Renal cortex interstitium (tissue), 11 donors: ENCODE measurements around the gene CCL24. TPM values are rescaled to one million over a fixed set of nuclear protein-coding genes. Genes with fewer than 3 reads are reported as not detected.
"Not testable (repeated sequence)": the region's sequence is repeated elsewhere in the genome, so short reads cannot be mapped to it uniquely, and the experiment has no call there.

Experiments used
- DNase-seq, 11 donors: peaks; one replicate each; pipeline ENCODE4 v3.0.0-alpha.2; 2013; ENCODE audit warnings: low read depth in 9 of 11, low spot score in 4 of 11; ENCODE audit errors: extremely low read depth in 1 of 11
- polyA plus RNA-seq, 3 donors: library from polyadenylated mRNA; unstranded; fragments of 120-200 nt; gene quantifications; one replicate each; pipeline ENCODE4 v1.2.1, GENCODE V29; 2013; ENCODE audit not compliant: insufficient read length in 3 of 3

The CCL24 gene
- polyA plus RNA-seq, 3 donors: not detected

DNA sequence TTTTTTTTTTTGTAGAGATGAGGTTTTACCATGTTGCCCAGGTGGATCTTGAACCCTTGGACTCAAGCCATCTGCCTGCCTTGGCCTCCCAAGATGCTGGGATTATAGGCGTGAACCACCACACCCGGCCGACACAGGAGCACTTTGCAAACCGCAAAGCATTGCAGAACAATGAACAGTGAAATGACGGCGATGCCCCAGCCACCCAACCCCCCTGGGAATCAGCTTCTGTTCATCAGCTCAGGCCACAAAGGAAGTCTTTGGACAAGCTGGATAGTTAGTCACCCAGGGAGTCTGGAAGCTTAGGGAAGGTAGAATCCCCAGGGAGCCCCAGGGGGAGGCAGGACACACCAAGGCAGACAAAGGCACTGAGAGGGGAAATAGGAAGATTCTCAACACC, 16.1 kb upstream of the CCL24 start:
- DNase-seq: not testable (repeated sequence)

DNA sequence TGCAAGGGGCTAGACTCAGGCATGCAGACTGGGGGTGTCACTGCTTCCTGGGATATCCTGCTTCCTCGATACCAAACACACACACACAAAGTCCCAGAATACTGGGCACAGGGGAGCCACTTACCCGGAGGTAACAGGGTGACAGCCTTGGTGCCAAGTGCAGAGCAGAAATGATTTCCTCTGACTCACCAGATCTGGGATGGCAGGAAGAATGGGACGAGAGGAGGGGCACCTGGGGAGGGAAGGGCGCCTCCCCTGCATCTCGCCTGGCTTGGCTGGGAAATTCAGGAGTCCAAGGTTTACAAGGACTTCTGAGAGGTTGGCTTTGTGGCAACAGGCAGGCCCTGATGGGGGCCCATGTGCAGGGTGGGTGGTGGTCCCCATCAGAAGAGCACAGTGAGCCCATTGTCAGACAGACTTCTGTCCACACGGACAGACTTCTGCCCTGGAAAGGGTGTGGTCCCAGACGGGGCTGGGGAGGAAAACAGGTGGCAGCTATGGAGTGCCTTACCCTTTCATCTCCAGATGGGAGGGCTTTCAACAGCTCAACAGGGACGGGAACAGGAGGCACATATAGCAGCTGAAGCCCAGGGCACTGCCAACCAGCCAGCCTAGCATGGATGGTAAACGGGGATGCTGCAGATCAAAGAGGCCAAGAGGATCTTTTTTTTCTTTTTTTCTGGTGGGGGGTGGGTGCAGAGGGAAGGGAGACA, 9.7 kb upstream of the CCL24 start:
- no peak for DNase-seq

DNA sequence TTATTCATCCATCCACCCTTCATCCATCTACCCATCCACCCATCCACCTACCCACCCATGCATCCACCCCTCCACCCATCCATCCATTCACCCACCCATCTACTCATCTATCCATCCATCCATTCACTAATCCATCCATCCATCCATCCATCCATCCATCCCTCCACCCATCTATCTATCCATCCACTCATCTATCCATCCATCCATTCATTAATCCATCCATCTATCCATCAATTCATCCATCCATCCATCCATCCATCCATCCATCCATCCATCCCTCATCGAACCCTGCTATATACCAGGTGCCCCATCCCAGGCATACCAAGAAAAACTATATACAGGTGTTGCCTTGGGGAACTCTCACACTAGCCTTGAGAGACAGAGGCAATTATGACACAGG, 7.1 kb upstream of the CCL24 start:
- no peak for DNase-seq

DNA sequence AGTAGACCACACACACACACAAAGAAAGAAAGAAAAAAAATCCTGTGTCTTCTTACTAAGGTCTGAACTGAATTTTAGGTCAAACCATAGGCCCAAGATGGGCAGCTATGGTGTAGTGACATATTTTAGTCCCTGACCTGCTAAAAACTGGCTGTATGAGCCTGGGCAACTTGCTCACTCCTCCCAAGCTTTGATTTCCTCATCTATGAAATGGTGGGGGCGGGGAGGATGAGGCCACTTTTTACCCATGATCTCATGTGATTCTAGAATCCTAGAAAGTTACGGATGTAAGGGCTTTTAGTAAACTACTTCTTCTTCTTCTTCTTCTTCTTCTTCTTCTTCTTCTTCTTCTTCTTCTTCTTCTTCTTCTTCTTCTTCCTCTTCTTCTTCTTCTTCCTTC, 6.1 kb upstream of the CCL24 start:
- DNase-seq: no peak

DNA sequence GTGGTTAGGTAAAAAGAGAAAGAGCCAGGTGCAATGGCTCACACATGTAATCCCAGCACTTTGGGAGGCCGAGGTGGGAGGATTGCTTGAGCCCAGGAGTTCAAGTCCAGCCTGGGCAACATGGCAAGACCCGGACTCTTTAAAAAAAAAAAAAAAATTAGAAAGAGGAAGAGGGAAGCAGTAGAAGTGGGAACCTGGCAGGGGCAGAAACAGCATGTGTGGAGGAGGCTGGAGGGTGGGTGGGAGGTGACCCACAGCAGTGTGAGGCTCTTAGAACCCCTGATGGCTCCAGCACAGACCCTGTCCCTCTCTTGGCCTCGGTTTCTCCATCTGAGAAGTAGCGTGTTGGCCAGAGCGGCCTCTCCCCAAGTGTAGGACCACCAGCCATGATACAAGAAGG, 4.9 kb upstream of the CCL24 start:
- no peak for DNase-seq

DNA sequence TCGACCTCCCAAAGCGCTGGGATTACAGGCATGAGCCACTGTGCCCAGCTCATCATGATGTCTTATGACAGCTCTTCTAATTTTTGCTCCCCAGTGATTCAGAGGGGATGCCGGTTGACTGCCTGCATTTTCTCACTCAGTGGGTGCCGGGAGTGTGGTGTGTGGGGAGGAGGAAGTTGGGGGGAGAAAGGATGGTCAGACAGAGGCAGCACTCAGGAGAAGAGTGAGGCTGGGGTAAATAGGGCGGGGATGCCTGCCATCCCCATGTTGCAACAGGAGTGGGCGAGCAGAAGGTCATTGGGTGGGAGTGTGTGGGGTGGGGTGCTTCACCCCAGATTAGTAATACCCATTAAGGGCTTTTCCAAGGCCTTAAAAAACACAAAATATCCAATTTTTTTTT, 3.5 kb upstream of the CCL24 start:
- no peak for DNase-seq

DNA sequence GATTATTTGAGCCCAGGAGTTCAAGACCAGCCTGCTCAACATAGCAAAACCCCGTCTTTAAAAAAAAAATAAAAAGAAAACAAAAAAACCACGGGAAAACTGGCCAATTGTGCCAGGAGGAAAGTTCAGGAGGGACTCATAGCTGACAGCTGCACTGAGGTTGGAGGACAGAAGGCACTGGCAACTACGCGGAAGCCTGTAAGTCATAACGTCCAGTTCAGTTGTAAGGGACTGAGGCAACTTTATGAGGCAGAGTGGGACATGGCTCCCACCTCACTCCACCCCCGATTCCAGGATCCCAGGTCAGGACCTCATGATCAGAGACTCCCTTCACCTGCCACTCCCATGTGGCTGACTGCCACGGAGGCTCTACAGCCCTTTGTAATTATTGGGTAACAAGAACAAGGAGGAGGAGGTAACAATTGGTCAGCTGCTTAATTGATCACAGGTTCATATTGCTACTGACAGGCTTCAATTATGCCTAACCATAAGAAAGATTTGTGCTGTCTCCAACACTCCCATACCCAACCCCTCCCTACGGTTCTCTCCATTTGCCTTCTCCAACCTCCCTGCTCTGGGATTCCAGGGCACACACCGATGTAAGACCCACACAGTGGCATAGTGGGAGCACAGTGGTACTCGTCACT, 1.9 kb upstream of the CCL24 start:
- no peak for DNase-seq

DNA sequence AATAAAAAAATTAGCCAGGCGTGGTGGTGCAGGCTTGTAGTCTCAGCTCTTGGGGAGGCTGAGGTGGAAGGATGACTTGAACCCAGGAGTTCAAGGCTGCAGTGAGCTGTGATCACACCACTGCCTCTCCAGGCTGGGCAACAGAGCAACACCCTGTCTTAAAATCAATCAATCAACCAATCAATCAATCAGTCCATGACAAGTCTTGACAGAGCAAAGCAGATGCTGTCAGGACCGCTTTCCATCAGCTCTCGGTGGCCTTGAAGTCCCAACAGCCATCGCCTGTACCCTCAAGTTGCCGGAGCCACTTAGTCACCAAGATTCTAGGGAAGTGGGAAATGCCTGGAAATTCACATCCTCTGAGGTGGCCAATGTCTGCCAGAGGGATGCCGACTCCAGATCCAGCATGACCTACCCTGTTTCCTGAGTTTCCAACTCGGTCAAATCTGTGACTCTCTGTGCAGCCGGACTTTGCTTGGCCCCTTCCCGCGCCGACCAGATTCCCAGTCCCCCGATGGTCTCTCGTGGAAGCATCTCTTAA, 871 bp upstream of the CCL24 start:
- DNase-seq: no peak

DNA sequence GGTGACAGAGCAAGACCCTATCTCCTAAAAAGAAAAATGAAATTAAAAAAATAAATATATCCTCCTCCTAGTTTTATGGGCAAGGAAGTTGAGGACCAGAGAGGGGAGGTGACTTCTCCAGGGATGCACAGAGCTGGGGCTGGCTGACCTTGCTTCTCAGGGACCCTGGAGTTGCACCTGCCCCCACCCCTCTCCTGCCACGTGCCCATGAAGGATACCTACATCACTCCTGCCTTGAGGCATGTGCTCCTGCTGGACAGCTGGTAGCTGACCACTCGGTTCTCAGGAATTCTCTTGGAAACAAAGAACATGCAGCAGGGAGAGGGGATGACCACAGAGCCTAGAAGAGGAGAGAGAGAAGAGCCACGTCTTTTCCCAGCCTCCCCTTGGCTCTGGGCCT, 522 bp downstream of the CCL24 start:
- DNase-seq: no peak

DNA sequence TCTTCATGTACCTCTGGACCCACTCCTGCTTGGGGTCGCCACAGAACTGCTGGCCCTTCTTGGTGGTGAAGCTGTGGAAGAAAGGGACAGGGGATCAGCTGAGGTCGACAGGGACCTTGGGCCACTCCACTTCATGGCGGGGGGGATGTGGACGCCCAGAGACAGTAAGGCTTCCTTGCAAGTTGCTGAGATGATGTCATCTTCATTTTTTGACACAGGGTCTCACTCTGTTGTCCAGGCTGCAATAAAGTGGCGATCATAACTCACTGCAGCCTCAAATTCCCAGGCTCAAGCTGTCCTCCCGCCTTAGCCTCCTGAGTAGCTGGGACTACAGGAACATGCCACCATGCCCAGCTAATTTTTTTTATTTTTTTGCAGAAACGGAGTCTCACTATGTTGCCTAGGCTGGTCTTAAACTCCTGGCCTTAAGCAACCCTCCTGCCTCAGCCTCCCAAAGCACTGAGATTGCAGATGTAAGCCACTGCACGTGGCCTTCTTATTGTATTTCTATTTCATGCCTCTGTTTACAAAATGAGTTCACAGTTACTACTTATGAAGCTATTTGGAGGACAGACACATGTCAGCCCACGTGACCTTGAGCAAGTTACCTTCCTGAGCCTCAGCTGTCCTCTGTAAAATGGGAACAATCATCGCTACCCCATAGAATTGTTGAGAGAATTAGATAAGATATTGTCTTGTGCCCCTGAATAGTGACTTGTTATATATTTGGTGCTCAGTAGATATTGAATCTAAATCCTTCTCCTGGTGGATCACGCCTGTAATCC, 1.5 kb downstream of the CCL24 start:
- no peak for DNase-seq

DNA sequence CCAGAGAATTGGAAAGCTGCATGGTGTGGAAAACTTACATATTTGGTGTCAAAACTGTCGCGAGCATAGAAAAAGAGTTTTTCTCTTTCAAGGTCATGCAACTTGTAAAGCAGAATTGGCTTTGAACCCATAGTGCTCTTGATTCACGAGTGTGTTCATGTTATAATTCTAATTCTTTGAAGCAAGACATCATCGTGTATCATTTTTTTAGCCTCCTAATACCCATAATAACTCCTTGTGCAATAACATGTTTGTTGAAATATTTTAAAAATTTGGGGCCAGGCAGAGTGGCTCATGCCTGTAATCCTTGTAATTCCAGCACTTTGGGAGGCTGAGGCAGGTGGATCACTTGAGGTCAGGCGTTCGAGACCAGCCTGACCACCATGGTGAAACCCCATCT, 4.2 kb downstream of the CCL24 start:
- no peak for DNase-seq

DNA sequence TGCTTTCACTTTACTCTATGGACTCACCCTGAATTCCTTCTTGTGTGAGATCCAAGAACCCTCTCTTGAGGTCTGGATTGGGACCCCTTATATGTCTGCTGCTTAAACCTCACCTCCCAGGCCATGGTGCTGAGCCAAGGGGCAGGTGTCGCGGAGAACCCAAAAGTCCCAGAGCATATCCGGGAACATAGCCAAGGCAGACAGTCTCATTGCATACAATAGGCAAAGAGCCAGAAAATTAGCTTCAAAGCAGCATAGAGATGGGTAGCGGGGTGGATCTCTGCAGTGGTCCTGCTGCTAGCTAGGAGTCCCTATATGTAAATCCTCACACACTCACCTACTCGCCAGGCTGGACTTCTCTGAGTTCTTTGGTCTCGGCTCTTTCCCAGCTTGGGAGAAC, 5.5 kb downstream of the CCL24 start:
- DNase-seq: no peak

DNA sequence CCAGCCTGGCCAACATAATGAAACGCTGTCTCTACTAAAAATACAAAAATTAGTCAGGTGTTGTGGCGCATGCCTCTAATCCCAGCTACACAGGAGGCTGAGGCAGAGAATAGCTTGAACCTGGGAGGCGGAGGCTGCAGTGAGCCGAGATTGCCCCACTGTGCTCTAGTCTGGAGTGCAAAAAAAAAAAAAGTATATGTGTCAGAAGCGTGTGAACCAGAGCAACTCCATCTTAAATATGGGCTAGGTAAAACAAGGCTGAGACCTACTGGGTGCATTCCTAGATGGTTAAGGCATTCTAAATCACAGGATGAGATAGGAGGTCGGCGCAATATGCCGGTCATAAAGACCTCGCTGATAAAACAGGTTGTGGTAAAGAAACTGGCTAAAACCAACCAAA, 6.2 kb downstream of the CCL24 start:
- no peak for DNase-seq

DNA sequence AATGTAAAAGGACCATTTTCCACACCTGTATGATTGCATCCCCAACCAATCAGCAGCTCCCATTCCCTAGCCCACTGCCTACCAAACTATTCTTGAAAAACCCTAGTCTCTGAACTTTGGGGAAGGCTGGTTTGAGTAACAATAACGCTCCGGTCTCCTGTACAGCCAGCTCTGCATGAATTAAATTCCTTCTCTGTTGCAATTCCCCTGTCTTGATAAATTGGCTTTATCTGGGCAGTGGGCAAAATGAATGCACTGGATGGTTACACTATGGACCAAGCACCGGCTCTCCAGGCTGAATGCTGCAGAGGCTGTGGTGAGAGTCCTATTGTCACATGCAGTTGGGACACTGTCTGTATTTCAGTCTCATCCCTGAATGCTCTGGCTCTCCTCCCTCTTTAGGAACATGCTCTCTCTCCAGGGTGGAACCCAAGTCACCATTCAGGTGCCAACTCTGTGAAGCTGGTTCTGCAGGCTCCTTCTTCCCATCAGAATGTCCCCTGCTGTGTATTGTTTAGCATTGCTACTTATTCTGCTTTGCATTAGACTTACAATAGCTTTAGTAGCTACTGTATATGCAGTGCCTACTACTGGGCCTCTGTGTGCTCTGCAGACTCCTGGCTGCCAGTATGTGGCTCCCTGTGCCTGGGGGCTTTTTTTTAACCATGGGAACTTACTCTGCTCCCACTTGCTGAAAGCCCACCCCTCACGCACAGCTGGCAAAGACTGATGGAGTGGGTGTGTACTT, 6.9 kb downstream of the CCL24 start:
- DNase-seq: no peak

DNA sequence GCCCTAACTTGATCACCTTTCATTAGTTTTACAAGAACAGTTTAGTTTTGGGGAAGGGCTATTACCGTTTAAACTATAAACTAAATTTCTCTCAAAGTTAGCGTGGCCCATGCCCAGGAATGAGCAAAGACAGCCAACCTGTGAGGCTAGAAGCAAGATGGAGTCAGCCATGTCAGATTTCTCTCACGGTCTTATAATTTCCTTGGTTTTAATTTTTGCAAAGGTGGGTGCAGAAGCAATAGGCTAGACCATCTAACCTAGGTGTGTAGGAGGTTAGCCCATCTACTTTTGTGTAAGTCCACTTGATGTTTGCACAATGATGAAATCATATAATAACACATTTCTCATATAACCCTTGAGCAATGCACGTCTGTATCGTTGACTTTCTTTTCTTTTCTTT, 8.9 kb downstream of the CCL24 start:
- DNase-seq: no peak

DNA sequence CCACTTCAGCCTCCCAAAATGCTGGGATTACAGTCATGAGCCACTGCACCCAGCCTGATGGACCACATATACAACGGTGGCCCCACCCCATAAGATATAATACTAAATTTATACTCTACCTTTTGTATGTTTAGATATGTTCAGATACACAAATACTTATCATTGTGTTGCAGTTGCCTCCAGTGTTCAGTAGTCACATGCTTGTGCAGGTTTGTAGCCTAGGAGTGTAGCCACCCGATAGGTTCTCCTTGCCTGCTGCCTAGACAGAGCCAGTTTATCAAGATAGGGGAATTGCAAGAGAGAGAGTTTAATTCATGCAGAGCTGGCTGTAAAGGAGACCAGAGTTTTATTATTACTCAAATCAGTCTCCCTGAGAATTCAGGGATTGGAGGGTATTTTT, 9.6 kb downstream of the CCL24 start:
- DNase-seq: no peak

DNA sequence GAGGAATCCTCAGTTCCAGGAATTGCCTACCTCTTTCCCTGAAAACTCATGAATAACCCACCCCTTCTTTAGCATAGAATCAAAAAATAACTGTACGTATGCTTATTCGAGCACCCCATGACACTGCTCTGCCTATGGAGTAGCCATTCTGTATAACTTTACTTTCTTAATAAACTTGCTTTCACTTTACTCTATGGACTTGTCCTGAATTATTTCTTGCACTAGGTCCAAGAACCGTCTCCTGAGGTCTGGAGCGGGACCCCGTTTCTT, 11.1 kb downstream of the CCL24 start:
- DNase-seq: no peak

DNA sequence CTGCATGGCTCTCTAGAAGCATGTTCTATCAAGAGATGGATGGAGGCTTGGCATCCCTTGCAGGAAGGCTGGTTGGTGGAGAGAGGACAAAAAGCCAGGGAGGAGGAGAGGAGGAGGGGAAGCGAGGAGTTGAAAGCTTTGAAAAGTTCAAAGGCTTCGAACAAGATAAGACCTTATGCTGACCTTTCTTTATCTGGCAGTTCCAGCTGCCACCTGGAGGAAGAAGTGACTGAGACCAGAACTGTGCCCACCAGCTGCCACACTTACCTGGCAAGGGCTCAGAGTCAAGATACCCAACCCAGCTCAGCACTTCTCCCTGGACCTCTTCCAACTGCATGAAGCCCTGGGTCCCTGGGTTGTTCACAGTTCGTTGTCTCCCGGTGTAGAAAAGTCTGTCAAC, 14.8 kb downstream of the CCL24 start:
- no peak for DNase-seq

DNA sequence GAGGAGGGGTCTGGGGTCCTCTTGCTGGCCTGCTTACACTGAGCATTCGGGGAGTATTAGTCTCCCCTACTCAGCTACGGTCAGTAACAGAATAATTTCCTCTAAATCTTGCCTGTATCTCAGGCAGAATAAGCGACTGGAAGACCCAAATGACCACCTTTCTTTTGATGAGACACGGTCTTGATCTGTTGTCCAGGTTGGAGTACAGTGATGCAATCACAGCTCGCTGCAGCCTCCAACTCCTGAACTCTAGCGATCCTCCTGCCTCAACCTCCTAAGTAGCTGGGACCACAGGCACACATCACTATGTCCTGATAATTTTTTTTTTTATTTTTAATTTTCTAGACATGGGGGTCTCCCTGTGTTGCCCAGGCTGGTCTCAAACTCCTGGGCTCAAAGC, 17.2 kb downstream of the CCL24 start:
- no peak for DNase-seq

DNA sequence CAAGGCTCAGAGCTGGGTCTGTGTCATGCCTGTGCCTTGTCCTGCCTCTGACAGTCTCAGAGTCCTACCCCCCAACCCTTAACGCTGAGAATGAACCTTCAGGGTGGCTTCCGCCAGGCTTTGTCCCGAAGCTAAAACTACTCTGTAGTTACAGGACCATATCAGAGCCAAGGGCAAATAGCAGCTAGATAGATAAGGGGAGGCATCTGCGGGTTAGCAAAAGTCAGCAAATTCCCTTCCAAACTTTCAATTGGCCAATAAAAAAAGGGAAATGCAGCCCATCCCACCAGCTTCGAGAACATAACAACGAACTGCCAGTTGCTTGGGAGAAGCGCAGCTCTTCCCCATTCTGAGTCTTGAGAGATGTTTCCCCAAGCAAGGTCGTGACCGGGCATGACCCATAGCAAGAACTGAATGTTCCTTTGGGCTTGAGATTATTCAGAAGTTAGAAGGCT, 17.7 kb downstream of the CCL24 start:
- no peak for DNase-seq
